ENCODE results near the gene SLC38A10. TPM values are rescaled to one million over a fixed set of nuclear protein-coding genes. Genes with fewer than 3 reads are reported as not detected.

The SLC38A10 gene
- total and polyA plus RNA-seq, 2 of the 13 experiments (the other 11 are each of a cell fraction or from before 2014, with no cell fraction given): 23.4 to 55.8 TPM

DNA sequence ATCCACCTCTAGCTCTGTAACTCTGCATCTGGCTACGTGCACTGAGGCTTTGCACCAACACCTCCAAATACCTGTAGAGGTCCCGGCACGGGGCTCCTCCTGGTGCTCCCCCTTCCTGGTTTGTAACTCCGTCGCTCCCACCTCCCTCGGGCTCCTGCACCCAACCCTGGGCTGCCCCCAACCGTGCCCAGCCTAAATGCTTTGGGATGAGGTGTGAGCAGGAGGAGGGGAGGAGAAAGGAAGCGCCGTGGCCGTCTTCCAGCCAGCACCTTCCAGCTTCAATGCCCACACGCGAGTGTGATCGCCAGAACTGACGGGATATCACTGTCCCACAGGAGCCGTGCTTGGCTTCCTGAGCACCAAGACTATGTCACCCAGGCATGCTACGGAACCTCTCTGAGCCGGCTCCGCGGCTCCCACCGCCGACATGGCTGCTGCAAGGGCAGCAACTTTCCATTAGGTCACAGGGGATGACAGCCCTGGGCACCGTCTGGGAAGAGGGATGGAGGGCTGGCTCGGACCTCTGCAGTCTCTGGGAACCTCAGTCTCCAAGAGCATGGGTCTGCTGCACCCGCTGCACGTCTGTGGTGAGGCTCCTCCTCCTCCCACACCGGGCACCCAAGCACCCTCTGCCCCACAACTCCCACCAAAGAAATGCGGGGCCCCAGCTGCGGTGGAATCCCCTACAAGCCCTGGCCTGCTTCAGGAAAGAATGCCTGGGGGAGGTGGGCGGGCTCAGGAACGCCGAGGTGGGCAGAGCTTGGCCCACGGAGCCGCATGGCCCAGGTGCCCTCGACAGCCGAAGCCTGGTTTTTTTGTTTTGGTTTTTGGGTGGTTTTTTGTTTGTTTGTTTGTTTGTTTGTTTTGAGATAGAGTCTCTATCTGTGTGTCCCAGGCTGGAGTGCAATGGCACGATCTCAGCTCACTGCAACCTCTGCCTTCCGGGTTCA is 6.4 kb upstream of the SLC38A10 start (continued):
- TF ChIP-seq ZNF563 (CRISPR knock-in tag; IDR thresholded peaks at IDR 0.05) (0 out of 2 replicates have a peak, but pooled peaks have one; percentile 26), ZNF513 (CRISPR knock-in tag; conservative IDR thresholded peaks at IDR 0.05) (no peak), ZFP1 (CRISPR knock-in tag; IDR thresholded peaks at IDR 0.05) (no peak), NFIB (CRISPR knock-in tag; IDR thresholded peaks at IDR 0.05; ENCODE audit: borderline replicate concordance) (0 out of 2 replicates have a peak, but pooled peaks have one; percentile 47), ATF7 (IDR thresholded peaks at IDR 0.05) (no peak), ATF7 (CRISPR knock-in tag; IDR thresholded peaks at IDR 0.05) (no peak), FOXJ3 (CRISPR knock-in tag; IDR thresholded peaks at IDR 0.05; ENCODE audit: borderline replicate concordance) (no peak), ZGPAT (CRISPR knock-in tag; IDR thresholded peaks at IDR 0.05) (0 out of 2 replicates have a peak, but pooled peaks have one; percentile 7), MAFG (CRISPR knock-in tag; IDR thresholded peaks at IDR 0.05) (no peak), KDM1A (CRISPR knock-in tag; IDR thresholded peaks at IDR 0.05) (no peak), ZEB1 (IDR thresholded peaks at IDR 0.05; ENCODE audit: insufficient replicate concordance, low read depth) (no peak), HIVEP1 (CRISPR knock-in tag; IDR thresholded peaks at IDR 0.05) (no peak), ZNF772 (CRISPR knock-in tag; IDR thresholded peaks at IDR 0.05) (no peak), CENPT (CRISPR knock-in tag; IDR thresholded peaks at IDR 0.05; ENCODE audit: low read depth) (no peak), ZNF780A (CRISPR knock-in tag; IDR thresholded peaks at IDR 0.05) (no peak), KDM2A (CRISPR knock-in tag; IDR thresholded peaks at IDR 0.05; ENCODE audit: borderline replicate concordance, low read depth) (peak; percentile 19; the same call in 1 of the 2 replicates), REST (IDR thresholded peaks at IDR 0.05; ENCODE audit: borderline replicate concordance in 1 of 2, low read depth in 1 of 2, low read length in 2 of 2) (no peak), NFE2L1 (CRISPR knock-in tag; IDR thresholded peaks at IDR 0.05; ENCODE audit: borderline replicate concordance) (no peak)
- TF ChIP-seq, protein P1, sequence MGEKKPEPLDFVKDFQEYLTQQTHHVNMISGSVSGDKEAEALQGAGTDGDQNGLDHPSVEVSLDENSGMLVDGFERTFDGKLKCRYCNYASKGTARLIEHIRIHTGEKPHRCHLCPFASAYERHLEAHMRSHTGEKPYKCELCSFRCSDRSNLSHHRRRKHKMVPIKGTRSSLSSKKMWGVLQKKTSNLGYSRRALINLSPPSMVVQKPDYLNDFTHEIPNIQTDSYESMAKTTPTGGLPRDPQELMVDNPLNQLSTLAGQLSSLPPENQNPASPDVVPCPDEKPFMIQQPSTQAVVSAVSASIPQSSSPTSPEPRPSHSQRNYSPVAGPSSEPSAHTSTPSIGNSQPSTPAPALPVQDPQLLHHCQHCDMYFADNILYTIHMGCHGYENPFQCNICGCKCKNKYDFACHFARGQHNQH (CRISPR knock-in tag; IDR thresholded peaks at IDR 0.05): no peak

All from HepG2 (cell line).